Measurements from ENCODE around the gene BMP5.

BMP5 gene

DNA sequence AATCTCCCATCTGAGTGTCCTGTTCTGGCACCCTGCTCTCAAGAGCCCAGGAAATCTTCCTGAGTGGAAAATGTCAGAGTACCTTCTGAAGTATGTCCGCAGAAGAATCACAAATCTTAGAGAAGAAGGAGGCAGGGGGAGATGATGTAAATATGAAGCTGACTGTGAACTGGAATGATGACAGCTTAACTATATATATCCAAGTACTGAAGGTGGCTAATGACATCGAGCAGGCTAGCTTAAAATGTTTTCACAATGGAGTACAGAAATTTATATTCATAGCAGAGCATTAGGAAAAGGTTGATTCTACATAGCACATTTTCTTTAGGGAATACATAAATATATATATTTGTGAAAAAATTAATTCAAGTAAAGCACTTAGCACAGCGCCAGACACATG is 64.3 kb downstream of the BMP5 start:
- DNase-seq (ENCODE audit: low spot score), result no peak

DNA sequence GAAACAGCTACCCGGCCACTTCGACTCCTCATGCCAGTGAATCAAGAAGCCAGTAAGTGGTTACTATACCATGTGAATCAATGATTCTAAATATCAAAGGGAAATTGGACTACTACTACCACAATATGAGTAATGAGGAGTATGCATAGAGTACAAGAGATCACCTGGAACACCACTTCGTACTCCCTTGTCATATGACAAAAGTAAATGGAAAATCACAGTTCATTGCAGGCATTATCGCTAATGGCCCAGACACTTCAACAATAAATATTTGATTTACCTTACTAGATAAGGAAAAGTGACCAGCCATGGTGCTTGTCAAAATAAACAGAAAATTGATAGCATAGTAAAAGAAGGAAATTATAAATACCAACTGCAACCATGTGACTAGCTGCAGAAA is 73.1 kb downstream of the BMP5 start:
- DNase-seq (ENCODE audit: low spot score), result no peak

DNA sequence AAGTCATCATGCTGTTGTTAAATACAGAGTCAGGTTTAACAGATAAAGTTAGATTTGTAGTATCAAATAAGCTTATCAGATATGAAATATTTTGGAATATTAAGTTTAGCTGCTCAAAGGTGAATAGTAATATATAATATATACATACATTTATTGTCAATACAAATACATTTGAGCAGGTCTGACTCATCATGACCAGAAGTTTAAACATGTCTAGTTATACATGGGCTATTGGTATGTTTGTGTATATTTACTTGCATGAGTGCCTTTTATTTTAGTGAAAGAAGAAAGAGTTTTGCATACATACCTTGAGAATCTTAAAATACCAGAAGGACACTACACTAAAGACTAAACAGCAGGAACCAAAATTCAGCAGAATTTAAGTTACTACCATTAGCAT is 76.8 kb downstream of the BMP5 start:
- no peak for DNase-seq (ENCODE audit: low spot score)

DNA sequence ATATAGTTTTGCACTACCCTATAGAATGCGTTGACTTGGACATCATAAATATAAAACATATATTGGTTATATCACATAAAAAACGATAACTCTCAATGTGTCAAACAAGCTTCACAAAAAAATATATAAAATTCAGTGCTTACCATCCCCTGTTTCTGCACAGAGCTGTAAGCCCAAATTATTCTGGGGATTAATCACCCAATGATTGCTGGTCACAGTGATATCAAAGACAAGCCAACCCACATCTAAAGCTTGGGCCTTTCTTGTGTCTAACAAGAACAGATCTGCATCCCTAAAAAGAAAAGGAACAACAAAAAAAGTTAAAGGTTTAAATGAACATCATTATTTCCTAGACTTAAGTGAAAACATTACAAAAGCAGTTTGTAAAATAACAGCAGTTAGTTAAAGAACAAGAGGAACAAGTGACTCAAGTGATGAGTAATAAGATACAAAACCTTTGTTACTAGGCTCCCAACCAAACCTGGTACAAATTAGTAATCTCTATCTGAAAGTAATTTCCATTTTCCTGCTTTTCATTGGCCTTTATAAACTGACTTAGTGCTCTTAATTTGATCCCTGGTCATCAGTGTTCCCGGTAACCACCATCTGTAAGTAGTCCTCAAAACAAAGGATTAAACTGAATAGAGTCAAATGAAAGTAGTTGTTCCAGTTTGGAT is 81.1 kb downstream of the BMP5 start:
- peak; percentile 1 for DNase-seq (ENCODE audit: low spot score)

DNA sequence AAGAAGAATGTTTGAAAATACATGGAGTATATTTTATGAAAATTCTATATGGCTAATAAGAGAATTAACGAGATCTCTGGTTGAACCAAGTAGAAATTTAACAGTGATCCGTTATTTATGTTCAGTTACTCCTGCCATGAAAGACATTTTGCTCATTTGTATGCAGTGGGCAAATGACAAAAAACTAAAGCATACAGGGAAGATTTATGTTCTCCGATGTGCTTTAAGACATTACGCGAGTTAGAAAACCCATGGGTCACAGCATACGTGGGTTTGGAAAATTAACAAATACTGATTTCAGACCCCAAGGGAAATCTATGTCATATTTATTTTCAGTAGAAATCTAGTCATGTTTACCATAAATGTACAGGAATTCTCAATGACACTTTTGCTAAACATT is 90.1 kb downstream of the BMP5 start:
- DNase-seq (ENCODE audit: low spot score), result no peak

DNA sequence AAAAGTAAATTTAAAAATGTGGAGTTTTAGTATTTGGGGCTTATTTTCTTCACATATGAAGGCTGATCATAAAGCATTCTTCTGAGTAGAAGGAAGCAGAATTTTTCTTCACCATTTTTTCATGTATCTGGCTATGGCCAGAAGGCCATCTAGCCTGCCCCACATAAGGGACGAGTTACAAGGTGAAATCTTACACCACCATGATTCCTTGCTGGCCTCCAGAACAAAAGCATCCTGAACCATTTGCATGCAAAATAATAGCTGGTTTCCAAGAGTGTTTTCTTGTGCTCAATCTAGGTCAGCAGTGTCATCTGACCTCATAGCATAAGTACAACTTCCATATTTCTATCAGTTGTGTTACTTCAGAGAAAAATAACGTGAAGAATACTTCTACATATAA is 93.1 kb downstream of the BMP5 start:
- no peak for DNase-seq (ENCODE audit: low spot score)

DNA sequence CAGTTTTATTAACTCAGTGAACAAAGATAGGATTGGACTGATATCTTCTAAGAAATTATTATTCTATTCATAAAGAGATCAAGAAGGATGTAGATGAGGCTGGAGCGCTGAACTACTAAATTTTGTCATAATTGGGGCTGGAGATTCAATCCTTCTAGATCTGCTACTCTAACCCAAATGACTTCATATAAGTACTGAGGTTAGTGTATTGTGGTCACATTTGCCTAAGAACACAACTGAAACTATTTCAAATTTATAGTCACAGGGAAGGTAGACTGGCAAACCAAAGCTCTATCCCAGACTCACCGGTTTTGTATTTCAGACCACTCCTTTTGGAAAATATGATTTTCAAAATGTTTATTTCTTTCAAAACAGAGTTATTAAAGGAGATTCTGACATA is 96.7 kb downstream of the BMP5 start:
- no peak for DNase-seq (ENCODE audit: low spot score)

DNA sequence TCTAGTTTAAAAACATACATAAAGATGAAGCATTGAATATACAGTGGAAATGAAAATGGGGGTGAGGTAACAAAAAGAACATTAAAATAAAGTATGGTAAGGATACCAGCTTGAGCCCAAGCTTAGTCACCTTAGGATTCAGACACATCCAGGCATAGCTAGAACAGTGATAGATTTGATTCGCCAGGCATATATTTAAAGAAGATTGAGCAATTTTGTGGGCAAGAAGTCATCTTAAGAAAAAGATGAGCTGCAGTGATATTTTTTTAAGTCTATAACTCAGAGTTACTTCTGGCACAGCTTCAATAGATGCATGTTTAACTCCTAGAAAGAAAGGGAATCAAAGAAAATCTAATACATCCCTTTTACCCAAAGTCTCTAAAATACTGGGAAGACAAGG is 97.9 kb downstream of the BMP5 start:
- no peak for DNase-seq (ENCODE audit: low spot score)

DNA sequence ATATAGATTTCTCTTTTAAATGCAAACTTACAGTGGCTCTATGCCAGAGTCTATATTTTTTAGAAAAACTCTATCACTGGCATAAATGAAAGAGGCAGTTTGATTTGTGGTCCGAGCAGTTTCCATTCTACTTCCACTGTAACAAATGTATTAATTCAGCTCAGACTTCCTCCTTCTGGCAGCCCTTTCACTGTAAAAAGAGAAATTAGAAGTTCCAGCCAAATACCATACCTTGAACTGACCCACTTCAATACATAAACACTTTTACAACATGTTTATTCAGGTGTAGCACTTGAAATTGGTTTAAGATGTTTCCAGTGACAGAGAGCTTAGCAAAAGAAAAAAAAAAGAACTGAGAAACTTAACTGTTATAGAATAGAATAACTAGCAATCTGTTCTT is 99.3 kb downstream of the BMP5 start:
- DNase-seq (ENCODE audit: low spot score), result no peak

DNA sequence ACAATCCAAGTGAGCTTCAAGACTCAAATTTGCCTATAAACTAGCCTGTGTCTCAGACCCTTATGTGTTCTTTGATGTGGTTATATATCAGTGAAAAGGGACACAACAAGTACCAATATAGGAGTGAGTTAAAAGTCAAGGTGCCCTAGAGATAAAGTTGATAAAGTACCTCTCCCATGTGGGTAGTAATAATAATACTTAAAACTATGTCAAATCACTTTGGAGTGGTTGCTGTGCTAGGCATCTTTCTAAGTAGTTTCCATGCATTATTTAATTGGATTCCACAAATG is 100.4 kb downstream of the BMP5 start:
- DNase-seq (ENCODE audit: low spot score), result no peak

DNA sequence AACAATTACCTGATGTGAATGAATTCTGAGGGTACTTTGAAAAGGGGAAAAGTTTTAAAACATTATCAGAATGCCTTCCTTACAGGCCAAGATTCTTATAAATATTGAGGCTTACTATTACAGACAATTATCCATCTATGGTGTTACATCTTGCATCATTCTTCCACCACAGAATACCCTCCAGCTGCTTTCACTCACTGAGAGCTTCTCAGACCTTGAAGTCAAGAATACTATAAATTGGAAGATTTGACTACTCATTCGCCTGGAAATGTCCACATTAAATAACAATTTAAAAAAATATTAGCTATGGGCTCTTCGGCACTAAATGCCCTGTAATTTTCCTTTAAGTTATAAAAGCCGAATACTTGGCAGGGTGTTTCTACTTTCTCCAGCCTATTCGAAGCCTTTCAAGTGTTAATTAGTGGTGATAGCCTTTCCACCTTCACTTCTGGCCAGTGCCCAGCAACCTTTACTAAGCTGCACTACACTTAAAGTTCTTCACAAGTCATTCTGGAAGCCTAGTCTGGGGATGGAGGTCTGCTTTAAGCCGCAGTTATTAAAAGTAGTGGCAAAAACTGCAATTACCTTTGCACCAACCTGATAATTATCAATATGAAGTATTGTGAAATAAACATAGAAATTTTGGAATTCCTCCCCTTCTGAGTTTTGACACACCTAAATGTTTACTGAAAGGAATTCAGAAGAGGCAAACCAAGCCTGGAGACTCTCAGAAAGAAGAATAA is 100.9 kb downstream of the BMP5 start:
- no peak for DNase-seq (ENCODE audit: low spot score)

DNA sequence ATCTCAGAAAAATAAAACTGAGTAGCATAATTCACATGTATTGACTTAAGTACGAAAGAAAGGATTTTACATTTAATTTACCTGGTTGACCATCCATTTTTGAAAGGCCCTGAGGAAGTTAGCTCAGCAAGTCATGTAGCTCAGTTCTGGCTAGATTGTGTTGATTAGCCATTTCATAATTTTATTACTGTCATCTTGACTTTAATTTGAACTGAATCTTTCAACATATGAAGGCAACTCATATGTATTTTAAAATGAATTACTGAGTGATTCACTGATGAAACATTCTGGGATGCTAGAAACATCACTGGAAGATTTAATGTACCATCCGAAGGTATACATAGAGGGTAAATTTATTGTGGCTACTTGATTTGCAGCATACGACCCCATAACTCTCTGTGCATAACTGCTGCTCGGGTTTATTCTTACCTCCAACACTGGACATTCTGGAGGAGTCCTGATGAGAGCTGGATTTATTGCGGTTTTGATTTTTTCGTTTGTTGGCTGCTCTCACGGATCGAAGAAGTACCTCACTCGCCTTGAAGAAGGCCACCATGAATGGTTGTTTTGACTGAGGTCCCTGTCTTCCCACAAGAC is 101.7 kb downstream of the BMP5 start:
- no peak for DNase-seq (ENCODE audit: low spot score)

DNA sequence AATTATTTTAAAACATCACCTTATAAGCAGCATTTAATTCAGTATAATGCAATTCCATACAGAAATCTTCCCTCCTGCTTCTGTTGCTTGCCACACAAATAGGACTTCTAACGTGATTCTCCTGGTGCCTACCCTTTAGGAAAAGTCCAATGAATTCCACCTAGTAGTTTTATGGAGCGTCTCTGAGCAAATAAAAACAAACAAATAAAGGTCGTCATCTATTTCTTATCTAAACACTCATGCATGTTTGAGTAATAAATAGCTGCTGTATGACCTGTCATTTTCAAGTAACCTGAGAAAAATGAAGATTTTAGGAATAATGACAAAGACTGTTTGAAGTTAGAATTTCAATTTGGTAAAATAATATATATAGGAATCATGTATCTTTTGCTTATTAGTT is 102.7 kb downstream of the BMP5 start:
- DNase-seq (ENCODE audit: low spot score), result no peak

DNA sequence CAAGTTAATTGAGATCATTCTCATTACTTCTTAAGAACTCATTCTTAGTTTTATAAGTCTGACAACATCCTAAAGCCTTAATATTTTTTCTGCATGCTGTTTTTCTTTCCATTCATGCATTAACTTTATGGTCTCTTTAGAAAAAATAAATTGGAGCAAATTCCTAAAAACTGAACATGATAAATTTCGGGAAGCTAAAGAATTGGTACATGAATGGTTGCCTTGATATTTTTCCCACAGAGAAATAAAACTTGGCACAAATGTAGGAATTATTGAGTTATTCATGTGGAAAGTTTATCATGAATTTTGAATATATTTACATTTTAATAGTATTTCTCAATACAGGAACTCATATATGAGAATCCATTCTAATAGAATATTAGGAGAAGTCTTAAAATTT is 115.9 kb downstream of the BMP5 start:
- no peak for DNase-seq (ENCODE audit: low spot score)

DNA sequence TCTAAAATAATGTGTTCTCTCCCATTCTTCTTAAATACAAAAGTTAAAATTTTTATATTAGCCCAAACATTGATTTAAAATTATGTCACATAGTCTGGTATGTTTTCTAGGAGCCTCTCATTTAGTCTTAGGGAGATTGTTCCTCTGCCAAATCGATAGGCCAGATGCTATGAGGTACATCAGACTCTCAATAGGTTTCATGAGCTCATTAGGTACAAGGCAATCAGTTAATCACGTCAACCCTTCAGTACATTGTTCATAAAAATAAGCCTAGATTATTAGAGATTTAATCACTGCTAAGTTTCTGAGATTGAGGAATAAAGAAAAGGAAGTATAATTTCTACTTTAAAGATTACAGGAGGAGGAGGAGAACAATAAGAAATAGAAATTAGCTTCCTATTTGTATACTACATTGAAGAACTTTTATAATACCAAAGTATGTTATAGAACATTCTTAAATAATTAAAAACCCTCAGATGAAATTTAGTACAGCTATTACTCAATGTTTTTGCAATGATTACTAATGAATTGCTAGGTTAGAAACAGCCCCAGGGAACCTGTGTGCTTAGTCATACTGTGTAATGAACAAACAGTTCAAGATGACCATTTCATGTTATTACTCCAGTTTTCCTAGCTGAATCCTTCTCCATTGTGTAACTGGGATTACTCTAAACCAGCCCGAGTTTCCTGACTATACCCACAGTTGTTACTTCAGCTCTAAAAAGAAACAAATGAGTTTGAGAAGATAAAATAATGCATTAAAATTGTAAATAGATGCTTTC is 117.0 kb downstream of the BMP5 start:
- DNase-seq (ENCODE audit: low spot score), result no peak

DNA sequence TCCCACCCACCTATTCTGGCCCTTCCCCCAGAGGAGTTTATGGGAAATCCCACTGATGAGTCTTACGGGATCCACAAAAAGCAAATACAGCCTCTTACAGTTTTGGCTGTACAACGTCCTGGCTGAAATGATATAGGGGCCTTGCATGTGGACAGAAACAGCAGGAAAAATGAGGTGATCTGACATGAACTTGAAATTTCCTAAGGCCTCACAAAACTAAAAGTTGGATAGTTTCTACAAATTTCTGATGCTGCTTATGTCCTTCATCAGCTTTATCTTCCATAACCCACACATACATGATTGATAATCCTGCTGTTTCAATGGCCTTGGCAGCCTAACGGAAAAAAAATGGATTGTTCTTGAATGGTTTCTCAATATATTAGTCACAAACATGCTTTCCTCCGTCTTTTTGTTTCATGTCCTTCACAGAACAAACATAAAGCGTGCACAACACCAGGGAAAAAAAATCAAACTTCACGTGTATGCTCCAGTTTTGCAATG is 118.8 kb downstream of the BMP5 start:
- DNase-seq (ENCODE audit: low spot score), result no peak

DNA sequence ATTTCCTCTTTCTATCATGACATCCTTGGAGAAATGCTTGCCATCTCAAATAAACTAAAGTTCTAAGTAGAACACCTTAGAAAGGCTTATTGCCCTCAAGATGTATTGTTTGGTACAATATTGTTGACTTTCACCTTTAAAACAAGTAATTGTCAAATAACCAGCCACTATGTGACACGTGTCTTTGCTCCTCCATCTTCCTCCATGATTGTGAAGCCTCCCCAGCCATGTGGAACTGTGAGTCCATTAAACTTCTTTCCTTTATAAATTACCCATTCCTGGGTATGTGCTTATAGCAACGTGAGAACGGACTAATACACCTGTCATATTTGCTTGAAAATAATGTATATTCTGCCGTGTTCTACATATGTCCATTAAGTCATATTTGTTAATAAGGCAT is 126.5 kb downstream of the BMP5 start:
- no peak for DNase-seq (ENCODE audit: low spot score)

DNA sequence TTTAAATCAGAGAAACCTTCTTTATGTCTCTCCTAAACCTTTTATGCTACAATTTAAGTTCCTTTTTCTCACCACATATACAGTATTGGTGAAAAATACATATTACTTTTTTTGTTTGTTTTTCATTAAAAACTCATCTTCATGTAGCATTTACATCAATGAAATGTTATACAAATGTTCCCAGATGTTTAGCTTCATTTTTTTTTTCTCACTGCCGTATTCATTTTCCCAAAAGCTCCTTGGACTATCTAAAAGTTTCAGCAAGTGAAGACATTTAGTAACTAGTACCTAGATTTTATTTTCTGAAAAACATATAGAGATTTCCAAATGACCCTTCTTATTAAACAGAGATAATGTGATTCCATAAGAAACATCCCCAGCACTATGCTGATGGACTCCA is 128.9 kb downstream of the BMP5 start:
- no peak for DNase-seq (ENCODE audit: low spot score)

DNA sequence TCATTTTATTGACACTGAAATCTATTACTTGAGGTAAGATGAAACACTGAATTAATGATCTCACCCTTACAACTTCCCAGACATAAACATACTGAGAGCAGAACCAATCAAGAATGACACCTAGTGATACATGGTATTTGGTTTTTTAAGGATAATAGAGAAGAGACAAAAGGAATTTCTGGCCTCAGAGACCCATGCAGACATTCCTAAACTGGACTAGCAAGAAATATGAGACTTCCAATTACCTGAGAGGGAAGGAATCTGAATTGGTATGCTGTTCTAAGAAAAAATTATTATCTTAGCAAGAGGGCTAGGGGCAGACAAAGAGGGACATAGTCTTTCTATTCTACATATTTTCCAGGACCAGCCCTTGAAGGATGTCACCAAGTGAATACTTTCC is 141.1 kb downstream of the BMP5 start:
- no peak for DNase-seq (ENCODE audit: low spot score)

DNA sequence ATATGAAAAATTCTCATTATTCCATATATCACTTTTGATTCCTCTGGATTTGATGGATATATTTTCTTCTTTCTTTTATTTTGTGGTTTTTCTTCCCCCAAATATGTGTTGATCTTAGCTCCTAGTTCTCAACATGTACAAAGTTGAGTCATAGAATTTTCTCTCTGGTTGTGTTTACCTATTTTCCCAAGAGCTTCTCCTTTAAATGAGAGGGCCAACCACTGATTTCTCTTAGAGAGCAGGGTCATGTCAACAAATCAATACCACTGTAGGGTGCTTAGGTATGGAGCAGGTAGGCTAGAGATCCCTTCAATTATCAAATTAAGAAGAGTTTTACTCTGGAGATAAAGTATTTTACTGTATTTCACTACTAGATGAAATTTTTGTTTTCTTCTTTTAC is 145.7 kb downstream of the BMP5 start:
- no peak for DNase-seq (ENCODE audit: low spot score)

DNA sequence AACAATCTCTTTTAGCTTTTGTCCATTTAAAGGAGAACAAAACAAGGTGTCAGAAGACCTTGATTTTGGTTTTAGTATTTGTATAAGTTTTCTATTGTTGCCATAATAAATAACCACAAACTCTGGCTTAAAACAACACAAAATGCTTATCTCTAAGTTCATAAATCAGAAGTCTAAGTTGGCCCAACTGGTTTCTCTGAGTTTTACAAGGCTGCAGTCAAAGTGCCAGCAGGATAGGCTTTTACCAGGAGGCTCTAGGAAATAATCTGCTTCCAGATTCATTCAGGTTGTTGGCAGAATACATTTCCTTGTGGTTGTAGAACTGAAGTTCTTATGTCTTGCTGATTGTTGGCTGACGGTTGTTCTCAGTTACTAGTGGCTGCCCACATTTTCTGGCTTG is 149.2 kb downstream of the BMP5 start:
- DNase-seq (ENCODE audit: low spot score), result no peak

DNA sequence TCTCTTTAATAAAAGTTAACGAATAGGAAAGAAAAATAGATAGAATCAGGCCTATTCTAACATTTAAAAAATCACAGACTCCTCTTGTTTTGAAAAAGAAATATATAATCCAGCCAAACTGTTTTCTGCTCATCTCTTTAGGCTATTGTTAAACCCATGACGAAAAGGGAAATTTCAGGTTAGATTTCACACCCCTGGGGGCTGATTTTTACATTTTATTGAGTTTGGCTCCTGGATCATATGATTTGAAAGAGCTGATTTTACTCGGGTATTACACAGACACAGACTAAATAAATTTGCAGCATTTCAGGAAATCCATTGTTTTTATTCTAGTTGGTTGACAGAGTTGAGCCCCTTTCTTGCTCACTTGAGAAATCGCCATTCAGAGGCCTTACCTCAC is 160.6 kb downstream of the BMP5 start:
- DNase-seq (ENCODE audit: low spot score), result no peak

DNA sequence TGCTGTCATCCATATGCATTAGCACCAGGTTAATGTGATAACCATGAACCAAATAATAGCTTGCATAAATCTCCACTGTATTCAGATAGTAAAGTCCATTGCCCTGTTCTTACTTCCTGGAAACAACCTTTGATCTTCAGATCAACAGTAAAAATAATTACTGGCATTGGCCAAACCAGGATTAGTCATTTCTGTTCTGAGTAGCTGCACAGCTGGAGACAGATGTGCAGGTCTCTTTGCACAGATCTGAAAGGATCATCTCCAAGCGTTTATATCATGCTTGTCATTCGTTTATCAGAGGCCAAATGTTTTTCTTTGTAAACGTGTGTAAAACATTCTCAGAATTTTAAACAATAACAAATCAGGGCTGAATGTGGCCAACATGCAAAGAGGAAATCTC is 162.0 kb downstream of the BMP5 start:
- no peak for DNase-seq (ENCODE audit: low spot score)
